OCI-LY3 (cell line): Measurements from ENCODE around the gene AKT3.

Experiments used
- CTCF ChIP-seq: fragments of 200-600, 300-600 bp; sonication (generic); IDR thresholded peaks from 2 replicates; pipeline ENCODE4 v1.5.1; 2014; ENCODE audit warnings: antibody characterized with exemption, low read length, low read depth
- EZH2phosphoT487 ChIP-seq: fragments of 200-600 bp; shearing (Covaris generic); IDR thresholded peaks from 2 replicates; pipeline ENCODE4 v1.6.1; 2018; ENCODE audit warnings: antibody characterized with exemption, mixed run types, low read depth

- no peak for TF ChIP-seq CTCF
- TF ChIP-seq EZH2phosphoT487, result no peak
Measured at GRCh38 chr1:243462929-243463697, 386.9 kb downstream of the AKT3 start.
